Type B pancreatic cell (in vitro differentiated cells): Measurements from ENCODE around the gene IPO9. TPM values are rescaled to one million over a fixed set of nuclear protein-coding genes. Genes with fewer than 3 reads are reported as not detected.

Experiments used
- DNase-seq: peaks from one replicate; pipeline ENCODE4 v3.0.0; 2021; ENCODE audit warnings: mixed read lengths; ENCODE audit not compliant: unreplicated experiment; ENCODE audit errors: extremely low spot score
- H3K27ac Mint-ChIP-seq: 2 replicates; pipeline ENCODE4 v1.8.0; 2021; ENCODE audit warnings: mild to moderate bottlenecking, mixed read lengths
- H3K27me3 Mint-ChIP-seq: 2 replicates; pipeline ENCODE4 v1.8.0; 2021; ENCODE audit warnings: mixed read lengths
- H3K36me3 Mint-ChIP-seq: 2 replicates; pipeline ENCODE4 v1.8.0; 2021; ENCODE audit warnings: mixed read lengths
- H3K4me1 Mint-ChIP-seq: one replicate; pipeline ENCODE4 v1.8.0; 2021; ENCODE audit warnings: mixed read lengths; ENCODE audit not compliant: unreplicated experiment
- H3K4me3 Mint-ChIP-seq: 2 replicates; pipeline ENCODE4 v1.8.0; 2021; ENCODE audit warnings: mild to moderate bottlenecking, mixed read lengths
- H3K9me3 Mint-ChIP-seq: 2 replicates; pipeline ENCODE4 v1.8.0; 2021; ENCODE audit warnings: mixed read lengths
- microRNA-seq: library from miRNA; unstranded; fragments of <30 nt; microRNA quantifications from one replicate; pipeline ENCODE4, GENCODE V29; 2020
- total RNA-seq: library from RNA; stranded (reverse); gene quantifications from 2 replicates; pipeline ENCODE4 v1.2.1, GENCODE V29; 2021; ENCODE audit warnings: low replicate concordance
- TF ChIP-seq, protein P1 (sequence below): fragments of 200-600 bp; sonication (generic); conservative IDR thresholded peaks from 2 replicates; pipeline ENCODE4 v1.5.0; 2021; ENCODE audit warnings: antibody characterized with exemption, mild to moderate bottlenecking

IPO9 gene
- total RNA-seq, 1 donor from 2014 or later: 92.4 TPM

DNA sequence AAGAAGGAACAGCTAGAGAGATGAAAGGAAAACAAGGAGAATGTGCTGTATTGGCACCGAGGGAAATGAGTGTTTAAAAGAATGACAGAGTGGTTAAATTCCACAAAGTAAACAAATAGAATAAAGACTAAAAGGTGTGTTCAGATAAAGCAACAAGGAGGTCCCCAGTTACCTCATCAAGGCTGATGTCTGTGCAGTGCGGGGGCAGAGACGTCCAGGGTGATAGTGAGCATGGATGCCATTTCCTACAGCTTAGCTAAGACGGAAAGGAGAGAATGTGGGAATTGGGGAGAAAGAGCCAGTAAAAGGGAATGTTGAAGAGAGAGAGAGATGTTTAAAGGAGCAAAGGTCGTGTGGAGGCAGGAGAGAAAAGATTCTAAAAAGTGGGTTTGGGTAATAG is 101.8 kb downstream of the IPO9 start:
- peaks cover 11% of the 10 kb centered on the region for H3K4me1 Mint-ChIP-seq
- no peak overlapping the region for H3K27ac Mint-ChIP-seq
- no peak for DNase-seq
- TF ChIP-seq, protein P1, sequence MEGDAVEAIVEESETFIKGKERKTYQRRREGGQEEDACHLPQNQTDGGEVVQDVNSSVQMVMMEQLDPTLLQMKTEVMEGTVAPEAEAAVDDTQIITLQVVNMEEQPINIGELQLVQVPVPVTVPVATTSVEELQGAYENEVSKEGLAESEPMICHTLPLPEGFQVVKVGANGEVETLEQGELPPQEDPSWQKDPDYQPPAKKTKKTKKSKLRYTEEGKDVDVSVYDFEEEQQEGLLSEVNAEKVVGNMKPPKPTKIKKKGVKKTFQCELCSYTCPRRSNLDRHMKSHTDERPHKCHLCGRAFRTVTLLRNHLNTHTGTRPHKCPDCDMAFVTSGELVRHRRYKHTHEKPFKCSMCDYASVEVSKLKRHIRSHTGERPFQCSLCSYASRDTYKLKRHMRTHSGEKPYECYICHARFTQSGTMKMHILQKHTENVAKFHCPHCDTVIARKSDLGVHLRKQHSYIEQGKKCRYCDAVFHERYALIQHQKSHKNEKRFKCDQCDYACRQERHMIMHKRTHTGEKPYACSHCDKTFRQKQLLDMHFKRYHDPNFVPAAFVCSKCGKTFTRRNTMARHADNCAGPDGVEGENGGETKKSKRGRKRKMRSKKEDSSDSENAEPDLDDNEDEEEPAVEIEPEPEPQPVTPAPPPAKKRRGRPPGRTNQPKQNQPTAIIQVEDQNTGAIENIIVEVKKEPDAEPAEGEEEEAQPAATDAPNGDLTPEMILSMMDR: no peak
- no peak overlapping the region for H3K4me3 Mint-ChIP-seq
- no peaks in the 10 kb centered on the region for H3K27me3 Mint-ChIP-seq
- H3K9me3 Mint-ChIP-seq: no peaks in the 10 kb centered on the region
- H3K36me3 Mint-ChIP-seq: no peaks in the 10 kb centered on the region

Small RNA genes lying within 50 kb of the gene (microRNA-seq; reads per million reads assigned to microRNA genes)
- gene MIR1231: not detected
- gene MIR6739: not detected

Other genes with a start within 250 kb of the IPO9 start
- 1.4 and 5.0 TPM in 2 replicates for gene SHISA4, start 59.7 kb downstream of the IPO9 start, total RNA-seq
- 0.52 and 3.7 TPM in 2 replicates for gene LMOD1, start 117.4 kb downstream of the IPO9 start, total RNA-seq
- gene TIMM17A, start 126.3 kb downstream of the IPO9 start, total RNA-seq: 50.2 and 53.0 TPM in 2 replicates
- 57.3 and 63.9 TPM in 2 replicates for gene RNPEP, start 153.5 kb downstream of the IPO9 start, total RNA-seq
- gene ELF3, start 181.4 kb downstream of the IPO9 start, total RNA-seq: 237 and 498 TPM in 2 replicates